HG03103 (cell line): Measurements from ENCODE around the gene HOXD4.

ENCODE experiments used
- ATAC-seq: cut with Tn5 transposase; IDR thresholded peaks from one replicate; pipeline ENCODE4 v1.9.1; 2021; ENCODE audit warnings: low read depth; ENCODE audit not compliant: unreplicated experiment

The HOXD4 gene

DNA sequence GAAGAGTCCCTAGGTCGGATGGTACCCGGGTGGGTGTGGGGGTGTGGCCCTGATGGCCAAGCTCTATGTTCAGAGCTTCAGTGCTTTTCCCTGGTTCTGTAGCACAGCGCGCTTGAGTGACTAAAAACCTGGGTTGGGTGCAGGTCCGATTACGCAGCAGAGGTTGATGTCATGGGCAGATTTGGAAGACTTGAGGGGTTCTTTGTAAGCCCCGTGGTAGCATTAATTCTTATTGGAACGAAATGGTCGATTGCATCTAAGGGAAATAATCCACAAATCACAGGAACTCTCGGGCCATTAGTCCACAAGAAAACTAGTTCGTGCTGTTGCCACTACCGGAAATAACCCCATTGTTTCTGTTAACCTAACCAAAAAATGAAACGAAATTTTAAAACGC lies 12.8 kb upstream of the HOXD4 start:
- no peak for ATAC-seq

GRCh38 chr2:176138923-176139660 lies 12.3 kb upstream of the HOXD4 start:
- no peak for ATAC-seq

GRCh38 chr2:176139661-176140512 lies 11.5 kb upstream of the HOXD4 start:
- ATAC-seq: no peak

GRCh38 chr2:176140513-176141317 lies 10.6 kb upstream of the HOXD4 start:
- ATAC-seq: peak; percentile 91

- ATAC-seq: no peak
These were observed 9.1 kb upstream of the HOXD4 start for GRCh38 chr2:176142281-176142680.

- no peak for ATAC-seq
These were observed 6.0 kb upstream of the HOXD4 start for GRCh38 chr2:176145085-176145969.

- no peak for ATAC-seq
These were observed 5.2 kb upstream of the HOXD4 start for GRCh38 chr2:176146101-176146500.

- no peak for ATAC-seq
These were observed 4.7 kb upstream of the HOXD4 start for GRCh38 chr2:176146645-176147044.

DNA sequence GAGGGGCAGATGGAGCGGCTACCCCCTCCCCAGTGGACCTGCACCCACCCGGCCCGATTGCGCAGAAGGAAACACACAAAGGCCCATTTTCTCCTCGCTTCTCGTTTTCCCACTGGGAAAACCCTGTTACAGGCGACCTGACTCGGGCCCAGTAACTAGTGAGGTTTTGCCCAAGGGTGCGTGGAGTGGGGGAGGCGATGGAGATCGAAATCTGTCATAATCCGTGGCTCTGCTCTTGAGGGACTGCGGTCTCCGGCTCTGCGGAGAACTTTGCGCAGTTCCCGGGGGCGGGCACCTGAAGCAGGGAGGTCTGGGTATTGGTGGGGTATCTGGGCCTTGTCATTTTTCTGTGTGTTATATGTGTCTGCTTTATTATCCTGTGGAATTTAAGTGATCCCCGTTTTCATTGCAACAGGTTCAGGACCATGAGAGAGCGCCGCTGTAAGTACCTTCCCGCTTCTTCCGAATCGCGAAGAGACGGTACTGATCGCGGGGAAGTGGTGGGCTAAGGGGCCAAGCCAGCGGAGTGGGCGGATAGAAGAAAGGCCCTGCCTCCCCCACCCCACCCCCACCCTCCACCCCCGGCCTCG lies 4.0 kb upstream of the HOXD4 start:
- no peak for ATAC-seq

DNA sequence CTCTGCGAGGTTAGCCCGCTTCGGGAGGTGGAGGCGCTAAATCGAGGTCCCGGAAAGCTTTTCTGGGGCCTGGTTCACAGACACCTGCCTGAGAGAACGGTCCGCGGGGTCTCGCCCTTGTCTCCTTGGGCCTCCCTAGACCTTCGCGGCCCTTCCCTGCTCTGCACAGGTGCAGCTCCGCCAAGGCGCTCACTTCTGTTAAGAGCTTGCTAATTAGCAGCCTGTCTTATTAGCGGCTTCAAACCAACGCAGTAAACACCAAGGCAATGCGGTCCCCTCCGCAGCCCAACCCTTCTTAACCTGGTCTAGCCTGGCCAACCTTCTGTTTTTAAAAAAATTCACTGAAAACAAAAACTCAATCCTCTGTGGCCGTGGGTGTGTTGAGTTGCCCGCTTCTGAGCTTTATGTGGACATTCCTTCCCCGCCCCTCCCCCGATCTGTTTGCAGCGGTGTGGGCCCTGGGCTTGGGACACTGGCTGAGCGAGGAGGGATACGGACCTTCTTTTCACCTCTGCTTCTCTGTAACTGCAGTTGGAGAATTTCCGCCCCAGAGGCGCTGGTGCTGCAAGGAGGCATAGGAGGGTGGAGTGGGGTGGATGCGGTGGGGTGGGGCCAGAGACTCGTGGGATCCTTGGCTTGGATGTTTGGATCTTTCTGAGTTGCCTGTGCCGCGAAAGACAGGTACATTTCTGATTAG lies 3.4 kb upstream of the HOXD4 start:
- no peak for ATAC-seq

GRCh38 chr2:176148751-176149421 lies 2.5 kb upstream of the HOXD4 start:
- no peak for ATAC-seq

DNA sequence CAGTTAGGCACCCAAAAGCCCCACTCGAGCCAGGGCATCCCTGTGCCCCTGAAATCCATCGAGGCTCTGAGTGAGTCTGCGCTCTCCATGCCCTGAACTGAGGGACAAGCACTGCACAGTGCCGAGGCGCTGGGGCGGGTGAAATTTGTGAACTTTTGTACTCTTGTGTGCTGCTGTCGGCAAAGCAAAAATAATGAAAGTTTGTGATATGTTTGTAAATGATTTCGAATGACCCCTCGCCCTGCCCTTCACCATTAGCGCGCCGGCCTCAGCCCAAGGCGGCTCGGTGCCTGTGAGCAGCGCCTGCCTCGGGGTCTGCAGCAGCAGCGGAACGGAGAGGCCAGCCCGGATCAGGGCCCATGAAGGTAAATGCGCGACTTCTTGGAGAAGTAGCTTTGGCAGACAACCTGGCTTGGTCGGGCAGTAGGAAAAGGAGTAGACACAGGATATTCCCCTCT lies 1.8 kb upstream of the HOXD4 start:
- ATAC-seq: no peak

- no peak for ATAC-seq
These were observed 1.3 kb upstream of the HOXD4 start for GRCh38 chr2:176149939-176150583.

DNA sequence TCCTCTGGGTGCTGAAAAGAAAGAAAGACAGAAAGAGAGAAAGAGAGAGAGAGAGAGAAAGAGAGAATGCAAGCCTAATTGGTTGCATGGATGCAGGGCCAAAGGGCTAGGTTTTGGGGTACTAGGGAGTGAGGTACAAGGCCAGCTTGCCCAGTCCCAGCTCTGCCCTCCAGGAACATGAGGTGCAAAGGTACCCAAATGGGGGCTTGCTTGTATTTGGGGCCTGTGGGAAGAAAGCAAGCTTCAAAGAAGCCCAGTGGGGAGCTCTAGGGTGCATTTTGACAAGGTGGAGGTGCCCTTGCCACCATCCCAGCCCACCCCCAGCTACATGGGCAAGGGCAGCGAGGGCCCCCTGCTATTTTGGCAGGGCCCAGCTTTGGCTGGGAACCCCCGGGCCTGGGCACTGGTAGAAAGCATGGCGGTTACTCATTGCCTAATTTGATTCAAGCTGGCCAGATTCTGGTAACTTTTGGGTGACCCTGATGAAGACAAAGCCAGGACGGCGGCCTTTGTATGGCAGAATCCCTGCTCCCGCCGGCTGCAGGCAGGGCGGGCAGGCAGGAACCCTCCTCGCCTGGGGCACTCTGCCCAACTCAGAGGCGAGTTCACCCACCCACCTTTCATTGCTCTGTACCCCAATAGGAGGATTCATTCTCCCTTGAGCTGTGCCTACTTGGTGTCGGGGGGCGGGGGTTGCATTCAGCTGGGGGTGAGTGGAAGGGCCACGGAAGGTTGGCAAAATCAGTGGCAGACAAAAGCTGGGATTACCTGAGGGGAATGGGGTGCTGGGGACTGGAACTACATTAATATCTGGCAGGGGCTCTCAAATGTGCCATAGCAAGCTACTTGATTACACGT lies 537 bp upstream of the HOXD4 start:
- no peak for ATAC-seq

- ATAC-seq: no peak
These were observed 1.2 kb downstream of the HOXD4 start for GRCh38 chr2:176152350-176153181.

DNA sequence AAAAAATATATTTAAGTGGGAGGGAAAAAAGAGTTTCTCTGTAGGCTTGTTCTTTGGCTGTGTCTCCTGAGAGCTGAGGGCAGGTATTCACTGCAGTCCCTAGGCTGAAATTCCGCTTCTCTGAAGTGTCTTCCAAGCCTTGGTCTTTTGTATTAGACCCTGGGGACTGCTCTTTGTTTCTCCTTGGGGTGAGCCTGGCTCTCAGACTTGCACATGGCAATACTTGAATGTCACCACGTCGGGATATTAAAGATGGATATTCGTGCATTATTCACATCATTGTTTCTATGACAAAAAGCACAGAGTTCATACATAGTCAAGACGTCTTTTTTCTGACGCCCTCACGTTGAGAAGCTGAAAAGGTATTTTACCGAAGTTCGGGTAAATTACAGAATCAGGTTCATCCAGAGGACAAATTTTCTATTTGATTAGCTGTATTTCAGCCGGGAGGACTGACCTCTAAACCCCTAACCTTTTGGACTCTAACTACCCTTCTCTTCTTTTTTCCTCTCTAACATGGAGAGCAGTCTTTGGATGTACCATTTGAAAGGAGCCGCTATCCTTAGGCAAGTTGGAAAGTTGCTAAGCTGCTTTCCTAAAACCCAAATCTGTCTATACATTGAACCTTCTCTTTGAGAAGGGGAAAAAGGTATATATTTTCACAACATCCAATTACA lies 3.4 kb downstream of the HOXD4 start:
- ATAC-seq: no peak
